HepG2 (cell line): ENCODE data around the gene KLHDC1. TPM values are rescaled to one million over a fixed set of nuclear protein-coding genes. Genes with fewer than 3 reads are reported as not detected.

Experiments
- ATF3 ChIP-seq: sonication (generic); formaldehyde crosslinking; IDR thresholded peaks from 2 replicates; pipeline ENCODE4 v1.4.0; 2020; ENCODE audit warnings: missing genetic modification reagents
- CENPBD1 ChIP-seq: sonication (generic); formaldehyde crosslinking; IDR thresholded peaks from 2 replicates; pipeline ENCODE4 v1.8.0; 2022; ENCODE audit warnings: missing genetic modification reagents, low read depth, mild to moderate bottlenecking, borderline replicate concordance
- EEA1 ChIP-seq: sonication (generic); formaldehyde crosslinking; IDR thresholded peaks from 2 replicates; pipeline ENCODE4 v1.5.1; 2020; ENCODE audit warnings: mild to moderate bottlenecking, missing genetic modification reagents, borderline replicate concordance
- FOXA1 ChIP-seq, 2 experiments: fragments of 450-650 bp in 1 of 2; sonication (generic) in 1 of 2; formaldehyde crosslinking in 1 of 2; IDR thresholded peaks; 2 replicates each; pipeline versions ENCODE4 v1.4.0 to v1.6.1; 2016 to 2020; ENCODE audit warnings: missing genetic modification reagents in 1 of 2
- FOXK1 ChIP-seq: sonication (generic); formaldehyde crosslinking; IDR thresholded peaks from 2 replicates; pipeline ENCODE4 v1.4.0; 2020; ENCODE audit warnings: low read depth, missing genetic modification reagents, borderline replicate concordance
- MZF1 ChIP-seq: sonication (generic); formaldehyde crosslinking; IDR thresholded peaks from 2 replicates; pipeline ENCODE4 v1.8.1; 2023; ENCODE audit warnings: mild to moderate bottlenecking, missing genetic modification reagents, borderline replicate concordance
- NFRKB ChIP-seq: fragments of 450-650 bp; IDR thresholded peaks from 2 replicates; pipeline ENCODE4 v1.6.1; 2017
- RFXANK ChIP-seq: IDR thresholded peaks from 2 replicates; pipeline ENCODE4 v1.6.1; 2016
- SALL2 ChIP-seq: sonication (generic); formaldehyde crosslinking; IDR thresholded peaks from 2 replicates; pipeline ENCODE4 v1.8.1; 2023; ENCODE audit warnings: mild to moderate bottlenecking, missing genetic modification reagents, inconsistent platforms
- SETDB1 ChIP-seq: sonication (generic); formaldehyde crosslinking; IDR thresholded peaks from 2 replicates; pipeline ENCODE4 v1.5.1; 2020; ENCODE audit warnings: missing genetic modification reagents, mild to moderate bottlenecking, borderline replicate concordance
- SMC3 ChIP-seq: IDR thresholded peaks from 2 replicates; pipeline ENCODE4 v1.6.1; 2011; ENCODE audit warnings: low read length, improper control_type of control experiment
- THAP8 ChIP-seq: sonication (generic); formaldehyde crosslinking; IDR thresholded peaks from 2 replicates; pipeline ENCODE4 v1.5.1; 2020; ENCODE audit warnings: missing genetic modification reagents, mild to moderate bottlenecking, borderline replicate concordance
- TRIM24 ChIP-seq: sonication (generic); formaldehyde crosslinking; IDR thresholded peaks from 2 replicates; pipeline ENCODE4 v1.8.0; 2022; ENCODE audit warnings: mild to moderate bottlenecking, missing genetic modification reagents
- ZBTB2 ChIP-seq: sonication (generic); formaldehyde crosslinking; IDR thresholded peaks from 2 replicates; pipeline ENCODE4 v1.8.0; 2022; ENCODE audit warnings: low read depth, missing genetic modification reagents
- ZFP90 ChIP-seq: sonication (generic); formaldehyde crosslinking; IDR thresholded peaks from 2 replicates; pipeline ENCODE4 v1.8.0; 2022; ENCODE audit warnings: missing genetic modification reagents, mild to moderate bottlenecking, inconsistent platforms, borderline replicate concordance
- ZNF230 ChIP-seq: sonication (generic); formaldehyde crosslinking; IDR thresholded peaks from 2 replicates; pipeline ENCODE4 v1.4.0; 2020; ENCODE audit warnings: mild to moderate bottlenecking, missing genetic modification reagents
- ZNF335 ChIP-seq: sonication (generic); formaldehyde crosslinking; IDR thresholded peaks from 2 replicates; pipeline ENCODE4 v1.4.0; 2020; ENCODE audit warnings: missing genetic modification reagents
- ZNF574 ChIP-seq: sonication (generic); formaldehyde crosslinking; IDR thresholded peaks from 2 replicates; pipeline ENCODE4 v1.4.0; 2020; ENCODE audit warnings: missing genetic modification reagents
- ZNF691 ChIP-seq: sonication (generic); formaldehyde crosslinking; IDR thresholded peaks from 2 replicates; pipeline ENCODE4 v1.4.0; 2020; ENCODE audit warnings: missing genetic modification reagents, low read depth, mild to moderate bottlenecking, borderline replicate concordance
- ZNF709 ChIP-seq: sonication (generic); formaldehyde crosslinking; IDR thresholded peaks from 2 replicates; pipeline ENCODE4 v1.5.0; 2020; ENCODE audit warnings: mild to moderate bottlenecking, missing genetic modification reagents
- polyA plus RNA-seq, 8 experiments: library from polyadenylated mRNA; depleted of rRNA in 3 of 8; stranded (reverse) in 7 of 8; unstranded in 1 of 8; fragments of >200 nt; fragmentation: Illumina TruSeq in 4 of 8; extraction: Trizol in 4 of 8; gene quantifications; 2 replicates each; pipeline versions ENCODE4 v1.2.1 to v1.2.3, GENCODE V29; 2011 to 2016; ENCODE audit warnings: low read depth in 4 of 8, missing spikeins in 1 of 8, mixed read lengths in 1 of 8; ENCODE audit not compliant: insufficient read depth in 1 of 8
- total RNA-seq, 5 experiments: library from RNA; depleted of rRNA; stranded (reverse); fragments of >200 nt; fragmentation: Illumina TruSeq; extraction: Trizol; gene quantifications; 2 replicates each; pipeline ENCODE4 v1.2.3, GENCODE V29; 2016; ENCODE audit warnings: low read depth in 1 of 5

KLHDC1 gene
- total and polyA plus RNA-seq, 2 of the 13 experiments (the other 11 are each of a cell fraction or from before 2014, with no cell fraction given), result 0.11 TPM; not detected in 1

GRCh38 chr14:49767571-49768300 is 74.8 kb downstream of the KLHDC1 start, which contains the start of gene KLHDC2 (continued):
- TF ChIP-seq MZF1, result no peak
- 0 out of 2 replicates have a peak, but pooled peaks have one; percentile 5 for TF ChIP-seq ZNF709 (CRISPR knock-in tag)
- TF ChIP-seq ZNF691 (CRISPR knock-in tag), result no peak
- TF ChIP-seq ZBTB2, result peak; percentile 89
- no peak for TF ChIP-seq ZNF230
- no peak; the same call in 1 of the 2 replicates for TF ChIP-seq SMC3
- TF ChIP-seq ATF3 (CRISPR knock-in tag), result no peak
- TF ChIP-seq SETDB1 (CRISPR knock-in tag), result no peak
- TF ChIP-seq NFRKB, result no peak
- TF ChIP-seq FOXK1, result peak; percentile 98
- TF ChIP-seq EEA1 (CRISPR knock-in tag), result no peak
- TF ChIP-seq RFXANK, result no peak; the same call in 1 of the 2 replicates
- TF ChIP-seq ZFP90 (CRISPR knock-in tag), result no peak
- TF ChIP-seq FOXA1 (IDR thresholded peaks at IDR 0.05), result no peak
- TF ChIP-seq FOXA1 (CRISPR knock-in tag; IDR thresholded peaks at IDR 0.05), result peak; percentile 89
- peak; percentile 64 for TF ChIP-seq ZNF335 (CRISPR knock-in tag)
- no peak for TF ChIP-seq TRIM24 (CRISPR knock-in tag)
- peak; percentile 39; the same call in 1 of the 2 replicates for TF ChIP-seq CENPBD1
- peak; percentile 65; the same call in 1 of the 2 replicates for TF ChIP-seq SALL2 (CRISPR knock-in tag)
- peak; percentile 99 for TF ChIP-seq ZNF574 (CRISPR knock-in tag)
- TF ChIP-seq THAP8 (CRISPR knock-in tag), result no peak
